ENCODE results near the gene RASGRF1.
"Not testable (repeated sequence)": the region's sequence is repeated elsewhere in the genome, so short reads cannot be mapped to it uniquely, and the experiment has no call there.

Gene RASGRF1, protein sequence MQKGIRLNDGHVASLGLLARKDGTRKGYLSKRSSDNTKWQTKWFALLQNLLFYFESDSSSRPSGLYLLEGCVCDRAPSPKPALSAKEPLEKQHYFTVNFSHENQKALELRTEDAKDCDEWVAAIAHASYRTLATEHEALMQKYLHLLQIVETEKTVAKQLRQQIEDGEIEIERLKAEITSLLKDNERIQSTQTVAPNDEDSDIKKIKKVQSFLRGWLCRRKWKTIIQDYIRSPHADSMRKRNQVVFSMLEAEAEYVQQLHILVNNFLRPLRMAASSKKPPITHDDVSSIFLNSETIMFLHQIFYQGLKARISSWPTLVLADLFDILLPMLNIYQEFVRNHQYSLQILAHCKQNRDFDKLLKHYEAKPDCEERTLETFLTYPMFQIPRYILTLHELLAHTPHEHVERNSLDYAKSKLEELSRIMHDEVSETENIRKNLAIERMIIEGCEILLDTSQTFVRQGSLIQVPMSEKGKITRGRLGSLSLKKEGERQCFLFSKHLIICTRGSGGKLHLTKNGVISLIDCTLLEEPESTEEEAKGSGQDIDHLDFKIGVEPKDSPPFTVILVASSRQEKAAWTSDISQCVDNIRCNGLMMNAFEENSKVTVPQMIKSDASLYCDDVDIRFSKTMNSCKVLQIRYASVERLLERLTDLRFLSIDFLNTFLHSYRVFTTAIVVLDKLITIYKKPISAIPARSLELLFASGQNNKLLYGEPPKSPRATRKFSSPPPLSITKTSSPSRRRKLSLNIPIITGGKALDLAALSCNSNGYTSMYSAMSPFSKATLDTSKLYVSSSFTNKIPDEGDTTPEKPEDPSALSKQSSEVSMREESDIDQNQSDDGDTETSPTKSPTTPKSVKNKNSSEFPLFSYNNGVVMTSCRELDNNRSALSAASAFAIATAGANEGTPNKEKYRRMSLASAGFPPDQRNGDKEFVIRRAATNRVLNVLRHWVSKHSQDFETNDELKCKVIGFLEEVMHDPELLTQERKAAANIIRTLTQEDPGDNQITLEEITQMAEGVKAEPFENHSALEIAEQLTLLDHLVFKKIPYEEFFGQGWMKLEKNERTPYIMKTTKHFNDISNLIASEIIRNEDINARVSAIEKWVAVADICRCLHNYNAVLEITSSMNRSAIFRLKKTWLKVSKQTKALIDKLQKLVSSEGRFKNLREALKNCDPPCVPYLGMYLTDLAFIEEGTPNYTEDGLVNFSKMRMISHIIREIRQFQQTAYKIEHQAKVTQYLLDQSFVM (N-terminal part only)

GRCh38 chr15:79090487-79091203 is at the start of gene RASGRF1:
TSS of gene RASGRF1 (minus strand) at chr15:79090780. CDS start at chr15:79090498, 282 bp downstream.
- DNase-seq = no peak

DNA sequence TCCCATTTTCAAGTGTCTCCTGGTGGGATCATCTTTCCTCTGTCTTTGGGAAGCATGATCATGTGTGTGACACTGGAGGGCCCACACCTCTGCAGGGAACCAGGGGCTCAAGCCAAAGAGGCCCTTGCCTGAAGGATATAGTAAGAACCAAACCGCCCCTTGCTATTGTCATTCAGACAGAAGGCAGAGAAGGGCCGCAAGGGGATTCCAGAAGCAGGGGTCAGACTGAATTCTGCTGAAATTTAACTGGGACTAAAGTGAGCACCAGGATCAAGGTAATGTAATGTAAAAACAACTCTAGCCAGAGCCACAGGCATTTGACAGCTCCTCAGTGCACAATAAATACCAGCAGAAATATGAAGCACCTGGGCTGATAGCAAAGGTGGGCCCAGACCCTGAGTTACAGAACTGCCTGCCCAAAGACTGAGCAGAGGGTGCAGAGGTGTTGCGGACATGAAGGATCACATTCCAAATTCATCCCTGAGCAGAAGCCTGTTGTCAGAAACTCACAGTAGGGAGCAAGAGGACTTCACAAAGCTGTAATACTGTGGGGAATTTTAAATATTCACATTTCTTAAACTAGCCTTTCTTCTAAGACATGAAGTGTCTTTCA is 46.0 kb upstream of the RASGRF1 start:
- DNase-seq = no peak

DNA sequence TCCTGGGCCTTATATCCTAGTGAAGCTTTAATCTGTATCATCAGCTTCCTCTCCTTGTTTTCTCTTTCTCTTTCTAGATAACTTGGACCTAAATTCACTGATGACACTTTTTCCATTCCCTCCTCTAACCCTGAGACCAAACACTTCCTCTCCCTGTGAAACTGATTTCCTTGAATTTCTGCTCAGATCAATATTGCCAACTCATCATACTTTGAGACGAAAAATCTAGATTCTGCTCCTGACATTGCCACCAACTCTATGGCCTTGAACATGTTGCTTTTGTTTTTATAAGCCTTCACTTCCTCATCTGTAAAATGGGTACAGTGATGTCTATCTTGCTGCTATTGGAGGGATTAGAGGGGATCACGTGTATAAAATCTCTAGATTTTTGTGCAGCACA is 42.7 kb upstream of the RASGRF1 start:
- no peak for DNase-seq

- DNase-seq = no peak
Measured at GRCh38 chr15:79132770-79133169, 42.2 kb upstream of the RASGRF1 start.

GRCh38 chr15:79132361-79132760 is 41.8 kb upstream of the RASGRF1 start:
- no peak for DNase-seq

DNA sequence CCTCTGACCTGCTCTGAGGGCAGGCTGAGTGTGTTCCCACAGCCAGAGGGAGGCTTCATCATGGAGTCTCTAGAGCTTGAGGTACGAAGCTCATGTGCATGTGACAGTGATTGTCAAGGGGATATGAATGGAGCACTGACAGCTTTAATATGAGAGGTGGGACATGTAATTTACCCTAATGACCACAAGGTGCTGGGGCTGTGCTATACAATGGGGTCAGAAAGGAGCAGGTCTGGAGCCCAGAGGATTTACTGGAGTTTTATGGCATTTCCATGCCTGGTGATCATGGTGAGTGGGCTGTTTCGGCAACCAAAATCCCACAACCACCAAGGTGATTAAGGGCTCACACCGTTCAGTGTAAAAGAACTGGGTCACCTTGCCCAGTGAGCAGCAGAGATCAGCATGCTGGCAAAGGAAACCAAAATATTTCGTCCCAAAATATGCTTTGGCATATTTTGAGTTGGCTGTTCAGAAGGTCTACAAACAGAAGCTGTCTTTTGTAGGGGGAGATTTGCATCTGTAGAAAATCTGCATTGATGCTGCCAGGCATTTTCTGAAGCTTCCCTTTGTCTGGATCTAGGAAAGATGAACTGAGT is 40.1 kb upstream of the RASGRF1 start:
- no peak for DNase-seq

- DNase-seq = no peak
Measured at GRCh38 chr15:79129235-79129634, 38.7 kb upstream of the RASGRF1 start.

DNA sequence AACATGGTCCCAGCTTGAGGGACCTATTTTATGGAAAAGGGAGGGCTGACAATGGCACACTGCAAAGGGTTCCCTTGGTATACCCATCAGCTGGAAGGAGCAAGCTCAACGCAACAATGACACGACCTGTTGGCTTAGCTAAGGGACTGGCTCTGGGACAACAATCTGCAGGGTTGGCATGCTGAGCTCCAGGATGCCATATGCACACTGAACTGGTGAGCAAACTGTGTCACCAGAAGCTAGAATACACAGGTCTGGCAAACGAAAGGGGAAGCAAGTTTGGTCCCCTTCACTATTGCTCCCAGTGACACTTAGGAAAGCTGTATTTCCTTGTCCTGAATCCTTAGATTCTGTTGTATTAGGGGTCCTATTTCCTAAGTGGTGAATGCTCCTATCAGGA is 38.0 kb upstream of the RASGRF1 start:
- no peak for DNase-seq

DNA sequence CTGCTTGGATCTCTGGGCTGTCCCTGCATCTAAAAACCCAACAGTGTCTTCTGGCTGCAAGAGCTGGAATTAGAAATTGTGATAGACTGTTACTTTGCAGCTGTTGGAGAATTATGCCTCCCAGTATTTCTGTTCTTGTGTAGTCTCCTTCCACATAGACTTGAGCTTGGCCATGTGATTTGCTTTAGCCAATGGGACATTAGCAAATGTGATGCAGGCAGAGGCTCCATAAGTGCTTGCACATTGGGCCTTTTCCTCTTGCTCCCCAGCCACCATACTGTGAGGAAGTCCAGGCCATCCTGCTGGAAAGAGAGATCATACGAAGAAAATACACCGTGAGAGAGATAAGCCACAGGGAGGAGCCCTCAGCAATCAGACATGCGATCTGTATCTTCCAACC is 33.8 kb upstream of the RASGRF1 start:
- no peak for DNase-seq

DNA sequence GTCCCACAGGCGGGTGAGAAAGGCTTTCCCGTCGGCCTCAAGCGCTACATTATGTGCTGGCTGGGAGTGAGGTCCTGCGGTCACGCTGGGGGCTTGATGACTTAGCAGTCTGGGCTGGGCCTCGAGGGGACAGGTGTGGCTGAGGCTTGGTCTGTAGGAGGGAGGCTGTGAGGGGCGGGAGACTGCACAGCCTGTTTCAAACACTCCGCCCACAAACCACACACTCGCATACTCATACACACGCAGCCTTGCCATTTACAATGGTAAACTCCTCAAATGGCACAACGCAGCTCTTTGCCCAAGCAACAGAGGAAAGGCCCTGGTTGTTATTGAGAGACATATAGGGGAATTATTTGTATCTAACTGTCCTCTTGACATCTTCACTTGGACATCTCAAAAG is 32.4 kb upstream of the RASGRF1 start:
- no peak for DNase-seq

DNA sequence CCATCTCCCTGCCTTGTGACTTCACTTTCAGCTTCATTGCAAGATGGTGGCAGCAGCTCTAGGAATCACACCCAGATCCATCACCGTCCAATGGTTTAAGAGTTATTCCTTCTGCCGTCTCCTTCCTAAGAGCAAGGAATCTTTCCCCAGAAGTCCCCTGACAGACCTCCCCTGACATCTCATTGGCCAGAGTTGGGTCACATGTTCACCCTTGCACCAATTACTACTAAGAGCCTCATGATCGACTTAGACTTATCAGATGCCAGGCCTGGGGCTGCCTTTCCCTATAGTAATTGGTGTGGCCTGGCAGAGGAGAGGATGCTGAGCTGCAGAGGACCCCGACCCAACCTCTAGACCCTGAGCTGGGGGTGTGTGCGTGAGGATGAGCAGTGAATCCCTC is 31.8 kb upstream of the RASGRF1 start:
- no peak for DNase-seq

GRCh38 chr15:79121571-79121970 is 31.0 kb upstream of the RASGRF1 start:
- no peak for DNase-seq

GRCh38 chr15:79117442-79118204 is 27.0 kb upstream of the RASGRF1 start:
- no peak for DNase-seq

DNA sequence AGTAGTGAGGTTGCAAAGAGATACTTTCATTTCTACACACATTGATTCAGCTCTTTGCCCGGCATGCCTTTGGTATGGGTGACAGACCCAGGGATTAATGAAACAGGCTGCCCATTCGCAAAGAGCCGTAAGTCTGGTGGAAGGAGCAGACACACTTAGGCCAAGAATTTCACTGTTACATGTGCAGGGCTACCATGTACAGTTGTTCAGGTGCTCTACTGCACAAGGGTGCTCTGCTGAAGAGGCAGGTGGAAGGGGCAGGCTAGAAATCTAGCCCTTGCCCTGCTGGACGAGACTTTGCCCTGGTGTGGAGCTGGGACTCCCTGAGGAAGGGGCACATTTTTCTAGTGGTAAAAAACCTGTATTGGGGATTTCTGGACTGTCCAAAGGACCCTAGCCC is 26.2 kb upstream of the RASGRF1 start:
- no peak for DNase-seq

DNA sequence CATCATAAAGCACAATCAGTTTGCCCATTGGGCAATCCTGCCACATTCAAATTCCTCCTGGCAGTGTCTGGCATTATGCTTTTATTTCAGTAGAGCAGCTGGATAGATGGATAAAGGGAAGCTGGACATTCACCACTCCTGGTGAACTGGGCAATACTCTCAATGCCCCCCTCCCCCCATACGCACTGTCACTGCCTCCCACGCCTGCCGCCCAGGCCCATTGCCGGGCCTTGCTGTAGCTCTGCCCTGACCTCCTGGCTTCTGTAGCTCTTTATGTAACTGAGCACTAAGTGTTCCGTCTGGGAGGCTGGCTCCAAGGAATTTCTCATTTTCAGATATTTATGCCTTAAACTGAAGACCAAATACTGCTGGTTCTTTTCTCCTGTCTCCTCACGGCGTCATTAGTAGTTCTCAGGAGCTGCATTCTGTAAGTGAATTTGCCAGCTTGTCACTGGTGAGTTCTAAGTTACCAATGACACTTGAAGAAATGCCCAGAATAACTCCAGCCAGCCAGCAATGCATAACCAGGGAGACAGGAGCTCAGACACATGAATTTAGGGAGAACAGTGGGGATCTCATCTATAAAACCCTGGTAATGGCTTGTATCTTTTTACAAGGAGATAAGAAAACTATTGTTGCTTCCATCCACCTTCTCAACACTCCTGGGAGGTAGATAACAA is 25.5 kb upstream of the RASGRF1 start:
- no peak for DNase-seq

DNA sequence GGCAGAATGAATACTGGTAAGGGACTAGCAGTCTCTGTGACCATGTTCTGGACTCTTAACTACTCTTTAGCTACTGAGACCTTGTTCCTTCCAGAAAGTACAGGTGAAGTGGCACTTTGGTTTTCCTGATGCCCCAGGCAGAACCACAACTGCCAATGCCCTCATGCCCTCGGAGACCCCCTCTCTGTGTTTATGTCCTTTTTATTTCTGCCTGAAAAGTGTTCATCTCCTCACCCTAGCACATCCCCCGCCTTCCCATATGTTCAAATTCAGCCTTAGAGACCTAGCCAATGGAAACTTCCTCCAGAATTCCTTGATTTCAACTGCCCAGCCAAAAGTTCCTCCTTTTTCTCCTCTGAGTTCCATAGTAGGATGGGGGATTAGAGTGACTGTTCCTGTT is 23.3 kb upstream of the RASGRF1 start:
- DNase-seq = no peak

DNA sequence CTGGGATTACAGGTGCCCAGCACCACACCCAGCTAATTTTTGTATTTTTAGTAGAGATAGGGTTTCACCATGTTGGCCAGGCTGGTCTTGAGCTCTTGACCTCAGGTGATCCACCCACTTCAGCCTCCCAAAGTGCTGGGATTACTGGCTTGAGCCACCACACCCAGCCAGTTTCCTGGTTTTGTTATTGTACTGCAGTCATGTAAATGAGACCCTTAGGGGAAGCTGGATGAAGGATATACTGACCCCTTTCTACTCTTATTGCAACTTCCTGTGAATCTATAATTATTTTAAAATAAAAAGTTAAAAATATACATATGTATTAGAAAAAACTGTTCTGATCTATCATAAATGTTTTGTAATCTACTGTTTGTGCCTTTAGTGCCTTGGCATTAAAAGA is 20.8 kb upstream of the RASGRF1 start:
- DNase-seq = not testable (repeated sequence)

- no peak for DNase-seq
Measured at GRCh38 chr15:79105141-79105540, 14.6 kb upstream of the RASGRF1 start.

GRCh38 chr15:79102595-79102994 is 12.0 kb upstream of the RASGRF1 start:
- DNase-seq = no peak

GRCh38 chr15:79101866-79102581 is 11.4 kb upstream of the RASGRF1 start:
- DNase-seq = no peak

Measured in CD4-positive, alpha-beta T cell treated with Interleukin-4 for 4 hours (primary cell).